ENCODE data around the gene IGDCC3. TPM values are rescaled to one million over a fixed set of nuclear protein-coding genes. Genes with fewer than 3 reads are reported as not detected.

Gene IGDCC3
- total RNA-seq, 2 donors from 2014 or later: not detected

- TF ChIP-seq CTCF (IDR thresholded peaks at IDR 0.05) (no peak), POLR2A (IDR thresholded peaks at IDR 0.05) (no peak)
- no peaks in the 10 kb centered on the region for H3K9me3 ChIP-seq
- 76% methylated on average over 13 to 16 of the region's 16 CpGs for WGBS, 2 donors
- DNase-seq (no peak), ATAC-seq (no peak)
- H3K27ac ChIP-seq: no peak overlapping the region
- no peaks in the 10 kb centered on the region for H3K36me3 ChIP-seq (replicated peaks in 1 of 2; ENCODE audit: insufficient read depth in 1 of 2, low read depth in 2 of 2)
- H3K27me3 ChIP-seq: no peaks in the 10 kb centered on the region
- H3K4me3 ChIP-seq: no peak overlapping the region
- intact Hi-C loops (cut with DNase I): no loop called here
- H3K4me1 ChIP-seq: no peaks in the 10 kb centered on the region
These were observed 44.5 kb downstream of the IGDCC3 start for GRCh38 chr15:65333148-65333820.

GRCh38 chr15:65332391-65333147, 45.2 kb downstream of the IGDCC3 start:
- Histone ChIP-seq H3K4me1 (no peaks in the 10 kb centered on the region), H3K27ac (no peak overlapping the region), H3K4me3 (no peak overlapping the region), H3K36me3 (replicated peaks in 1 of 2; ENCODE audit: insufficient read depth in 1 of 2, low read depth in 2 of 2) (no peaks in the 10 kb centered on the region), H3K9me3 (no peaks in the 10 kb centered on the region), H3K27me3 (no peaks in the 10 kb centered on the region)
- 74 to 76% methylated on average over 29 to 31 of the region's 31 CpGs for WGBS, 2 donors
- intact Hi-C loops (cut with DNase I): no loop called here
- no peak for TF ChIP-seq POLR2A (IDR thresholded peaks at IDR 0.05)
- no peak for TF ChIP-seq CTCF (IDR thresholded peaks at IDR 0.05)
- DNase-seq (no peak), ATAC-seq (no peak)

GRCh38 chr15:65331811-65332210, 46.0 kb downstream of the IGDCC3 start:
- H3K9me3 ChIP-seq: no peaks in the 10 kb centered on the region

GRCh38 chr15:65330934-65331645, 46.7 kb downstream of the IGDCC3 start:
- H3K27ac ChIP-seq: no peak overlapping the region
- DNase-seq (no peak), ATAC-seq (no peak)
- H3K36me3 ChIP-seq (replicated peaks in 1 of 2; ENCODE audit: insufficient read depth in 1 of 2, low read depth in 2 of 2): no peaks in the 10 kb centered on the region
- H3K9me3 ChIP-seq: no peaks in the 10 kb centered on the region
- no peak for TF ChIP-seq POLR2A (IDR thresholded peaks at IDR 0.05)
- TF ChIP-seq CTCF (IDR thresholded peaks at IDR 0.05): no peak
- intact Hi-C loops (cut with DNase I): no loop called here
- no peaks in the 10 kb centered on the region for H3K27me3 ChIP-seq
- WGBS, 2 donors: 83 to 92% methylated on average over 13 to 22 of the region's 22 CpGs
- H3K4me3 ChIP-seq: no peak overlapping the region
- H3K4me1 ChIP-seq: peaks cover 3% of the 10 kb centered on the region

More at GRCh38 chr15:65331811-65332210, 46.0 kb downstream of the IGDCC3 start:
- H3K4me1 ChIP-seq: no peaks in the 10 kb centered on the region
- no peak for DNase-seq
- TF ChIP-seq POLR2A (IDR thresholded peaks at IDR 0.05): no peak
- TF ChIP-seq CTCF (IDR thresholded peaks at IDR 0.05): no peak
- no peak overlapping the region for H3K27ac ChIP-seq
- WGBS, 2 donors: 71 to 79% methylated on average over 5 to 6 of the region's 7 CpGs
- ATAC-seq: no peak
- H3K27me3 ChIP-seq: no peaks in the 10 kb centered on the region
- no peak overlapping the region for H3K4me3 ChIP-seq
- intact Hi-C loops (cut with DNase I): no loop called here
- no peaks in the 10 kb centered on the region for H3K36me3 ChIP-seq (replicated peaks in 1 of 2; ENCODE audit: insufficient read depth in 1 of 2, low read depth in 2 of 2)

Data from body of pancreas (tissue), 4 donors.